Measurements from ENCODE around the gene TUT4. TPM values are rescaled to one million over a fixed set of nuclear protein-coding genes. Genes with fewer than 3 reads are reported as not detected.

The TUT4 gene
- total RNA-seq, 1 donor from 2014 or later: 40.9 TPM

GRCh38 chr1:52506349-52506748 is 46.5 kb downstream of the TUT4 start:
- Mint-ChIP-seq H3K27ac (ENCODE audit: unreplicated experiment) (no peak overlapping the region), H3K4me3 (ENCODE audit: unreplicated experiment) (no peak overlapping the region), H3K9me3 (ENCODE audit: low read depth) (no peaks in the 10 kb centered on the region), H3K27me3 (ENCODE audit: low read depth) (no peaks in the 10 kb centered on the region), H3K36me3 (ENCODE audit: low read depth) (peaks cover 12% of the 10 kb centered on the region), H3K4me1 (ENCODE audit: low read depth) (no peaks in the 10 kb centered on the region)
- no peak for DNase-seq (ENCODE audit: low spot score)
- TF ChIP-seq, protein P1, sequence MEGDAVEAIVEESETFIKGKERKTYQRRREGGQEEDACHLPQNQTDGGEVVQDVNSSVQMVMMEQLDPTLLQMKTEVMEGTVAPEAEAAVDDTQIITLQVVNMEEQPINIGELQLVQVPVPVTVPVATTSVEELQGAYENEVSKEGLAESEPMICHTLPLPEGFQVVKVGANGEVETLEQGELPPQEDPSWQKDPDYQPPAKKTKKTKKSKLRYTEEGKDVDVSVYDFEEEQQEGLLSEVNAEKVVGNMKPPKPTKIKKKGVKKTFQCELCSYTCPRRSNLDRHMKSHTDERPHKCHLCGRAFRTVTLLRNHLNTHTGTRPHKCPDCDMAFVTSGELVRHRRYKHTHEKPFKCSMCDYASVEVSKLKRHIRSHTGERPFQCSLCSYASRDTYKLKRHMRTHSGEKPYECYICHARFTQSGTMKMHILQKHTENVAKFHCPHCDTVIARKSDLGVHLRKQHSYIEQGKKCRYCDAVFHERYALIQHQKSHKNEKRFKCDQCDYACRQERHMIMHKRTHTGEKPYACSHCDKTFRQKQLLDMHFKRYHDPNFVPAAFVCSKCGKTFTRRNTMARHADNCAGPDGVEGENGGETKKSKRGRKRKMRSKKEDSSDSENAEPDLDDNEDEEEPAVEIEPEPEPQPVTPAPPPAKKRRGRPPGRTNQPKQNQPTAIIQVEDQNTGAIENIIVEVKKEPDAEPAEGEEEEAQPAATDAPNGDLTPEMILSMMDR (IDR thresholded peaks at IDR 0.05): no peak

DNA sequence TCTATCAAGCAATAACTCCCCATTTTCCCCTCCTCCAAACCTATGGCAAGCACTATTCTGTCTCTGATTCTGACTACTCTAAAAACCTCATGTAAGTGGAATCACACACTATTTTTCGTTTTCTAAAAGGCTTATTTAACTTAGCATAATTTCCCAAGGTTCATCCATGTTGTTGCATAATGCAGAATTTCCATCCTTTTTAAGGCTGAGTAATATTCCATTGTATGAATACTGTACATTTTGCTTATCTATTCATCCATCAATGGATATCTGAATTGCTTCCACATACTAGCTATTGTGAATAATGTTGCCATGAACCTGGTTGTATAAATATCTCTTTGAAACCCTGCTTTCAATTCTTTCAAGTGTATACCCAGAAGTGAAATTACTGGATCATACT is 48.2 kb downstream of the TUT4 start:
- TF ChIP-seq, protein P1 (IDR thresholded peaks at IDR 0.05): no peak
- H3K4me1 Mint-ChIP-seq (ENCODE audit: low read depth): no peaks in the 10 kb centered on the region
- no peak for DNase-seq (ENCODE audit: low spot score)
- no peaks in the 10 kb centered on the region for H3K27me3 Mint-ChIP-seq (ENCODE audit: low read depth)
- H3K9me3 Mint-ChIP-seq (ENCODE audit: low read depth): no peaks in the 10 kb centered on the region
- H3K4me3 Mint-ChIP-seq (ENCODE audit: unreplicated experiment): no peak overlapping the region
- H3K36me3 Mint-ChIP-seq (ENCODE audit: low read depth): peaks cover 14% of the 10 kb centered on the region
- H3K27ac Mint-ChIP-seq (ENCODE audit: unreplicated experiment): no peak overlapping the region

GRCh38 chr1:52503706-52504105 is 49.2 kb downstream of the TUT4 start:
- Mint-ChIP-seq H3K36me3 (ENCODE audit: low read depth) (peaks cover 16% of the 10 kb centered on the region), H3K27me3 (ENCODE audit: low read depth) (no peaks in the 10 kb centered on the region), H3K4me3 (ENCODE audit: unreplicated experiment) (no peak overlapping the region), H3K9me3 (ENCODE audit: low read depth) (no peaks in the 10 kb centered on the region), H3K4me1 (ENCODE audit: low read depth) (no peaks in the 10 kb centered on the region), H3K27ac (ENCODE audit: unreplicated experiment) (no peak overlapping the region)
- DNase-seq (ENCODE audit: low spot score): no peak
- TF ChIP-seq, protein P1 (IDR thresholded peaks at IDR 0.05): no peak

GRCh38 chr1:52502789-52503188 is 50.1 kb downstream of the TUT4 start:
- DNase-seq (ENCODE audit: low spot score): no peak
- no peaks in the 10 kb centered on the region for H3K27me3 Mint-ChIP-seq (ENCODE audit: low read depth)
- H3K36me3 Mint-ChIP-seq (ENCODE audit: low read depth): peaks cover 12% of the 10 kb centered on the region

DNA sequence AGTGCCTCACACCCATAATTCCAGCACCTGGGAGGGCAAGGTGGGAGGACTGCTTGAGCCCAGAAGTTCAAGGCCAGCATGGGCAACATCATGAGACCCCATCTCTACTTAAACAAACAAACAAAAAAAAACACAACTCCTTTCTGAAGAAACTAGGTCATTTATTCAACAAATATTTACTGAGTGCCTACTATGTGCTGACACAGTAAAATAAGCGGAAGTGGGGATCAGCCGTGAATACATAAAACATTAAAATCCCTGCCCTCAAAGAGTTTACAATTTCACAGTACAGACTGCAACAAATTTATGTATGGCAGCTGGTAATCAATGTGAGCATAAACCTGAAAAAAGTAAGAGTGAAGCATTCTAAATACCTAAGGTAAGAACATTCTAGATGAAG is 65.3 kb downstream of the TUT4 start:
- TF ChIP-seq, protein P1 (IDR thresholded peaks at IDR 0.05): no peak
- Mint-ChIP-seq H3K27me3 (ENCODE audit: low read depth) (no peaks in the 10 kb centered on the region), H3K9me3 (ENCODE audit: low read depth) (no peaks in the 10 kb centered on the region), H3K4me1 (ENCODE audit: low read depth) (peaks cover 5% of the 10 kb centered on the region), H3K27ac (ENCODE audit: unreplicated experiment) (no peak overlapping the region), H3K36me3 (ENCODE audit: low read depth) (peaks cover 12% of the 10 kb centered on the region), H3K4me3 (ENCODE audit: unreplicated experiment) (no peak overlapping the region)
- no peak for DNase-seq (ENCODE audit: low spot score)

More at GRCh38 chr1:52502789-52503188, 50.1 kb downstream of the TUT4 start:
- H3K27ac Mint-ChIP-seq (ENCODE audit: unreplicated experiment): no peak overlapping the region
- H3K4me3 Mint-ChIP-seq (ENCODE audit: unreplicated experiment): no peak overlapping the region
- H3K9me3 Mint-ChIP-seq (ENCODE audit: low read depth): no peaks in the 10 kb centered on the region
- no peaks in the 10 kb centered on the region for H3K4me1 Mint-ChIP-seq (ENCODE audit: low read depth)
- TF ChIP-seq, protein P1 (IDR thresholded peaks at IDR 0.05): no peak
